ENCODE data around the gene SMCO3.

SMCO3 gene

GRCh38 chr12:14814014-14814413 lies at the start of gene SMCO3:
Gene SMCO3, minus strand, starts transcription at chr12:14814182. Its CDS starts 7,502 bp downstream, at chr12:14806680.
- H3K27ac ChIP-seq (ENCODE audit: low read depth, low read length): no peak within 1 kb of the TSS
- H4K20me1 ChIP-seq (ENCODE audit: low read depth, low read length): no peaks in the 10 kb centered on the region
- no peak within 1 kb of the TSS for H3K9ac ChIP-seq (ENCODE audit: low read length)
- H3K4me2 ChIP-seq (ENCODE audit: low read depth, low read length, poor library complexity, severe bottlenecking): no peak within 1 kb of the TSS
- no peaks in the 10 kb centered on the region for H3F3A ChIP-seq (ENCODE audit: insufficient read depth)
- TF ChIP-seq CTCF (IDR thresholded peaks at IDR 0.05; ENCODE audit: insufficient read depth, low read length, poor library complexity, severe bottlenecking): no peak
- no peak for TF ChIP-seq EZH2phosphoT487 (conservative IDR thresholded peaks at IDR 0.05; ENCODE audit: low read length)
- no peak within 1 kb of the TSS for H3K4me3 ChIP-seq (ENCODE audit: insufficient read depth, low read length, poor library complexity, severe bottlenecking)
- no peaks in the 10 kb centered on the region for H3K9me3 ChIP-seq (ENCODE audit: insufficient read depth, low read length)
- no peak within 1 kb of the TSS for H2AFZ ChIP-seq (ENCODE audit: low read depth, low read length, severe bottlenecking)
- no peaks in the 10 kb centered on the region for H3K36me3 ChIP-seq (ENCODE audit: low read length)
- H3K79me2 ChIP-seq (ENCODE audit: insufficient read depth, low read length): no peaks in the 10 kb centered on the region
- no peaks in the 10 kb centered on the region for H3K9me2 ChIP-seq (replicated peaks; ENCODE audit: insufficient read depth, low read length)
- H3K27me3 ChIP-seq (ENCODE audit: low read length): no peaks in the 10 kb centered on the region

GRCh38 chr12:14860490-14860889 lies 46.5 kb upstream of the SMCO3 start:
- no peaks in the 10 kb centered on the region for H3K9me2 ChIP-seq (replicated peaks; ENCODE audit: insufficient read depth, low read length)
- H2AFZ ChIP-seq (ENCODE audit: low read depth, low read length, severe bottlenecking): no peak overlapping the region
- no peaks in the 10 kb centered on the region for H3K9me3 ChIP-seq (ENCODE audit: insufficient read depth, low read length)
- no peak overlapping the region for H3K9ac ChIP-seq (ENCODE audit: low read length)
- TF ChIP-seq CTCF (IDR thresholded peaks at IDR 0.05; ENCODE audit: insufficient read depth, low read length, poor library complexity, severe bottlenecking) (no peak), EZH2phosphoT487 (conservative IDR thresholded peaks at IDR 0.05; ENCODE audit: low read length) (no peak)
- no peaks in the 10 kb centered on the region for H3F3A ChIP-seq (ENCODE audit: insufficient read depth)
- H3K36me3 ChIP-seq (ENCODE audit: low read length): no peaks in the 10 kb centered on the region
- H4K20me1 ChIP-seq (ENCODE audit: low read depth, low read length): no peaks in the 10 kb centered on the region
- no peaks in the 10 kb centered on the region for H3K79me2 ChIP-seq (ENCODE audit: insufficient read depth, low read length)
- no peak overlapping the region for H3K4me2 ChIP-seq (ENCODE audit: low read depth, low read length, poor library complexity, severe bottlenecking)
- H3K27me3 ChIP-seq (ENCODE audit: low read length): no peaks in the 10 kb centered on the region
- H3K27ac ChIP-seq (ENCODE audit: low read depth, low read length): no peak overlapping the region
- H3K4me3 ChIP-seq (ENCODE audit: insufficient read depth, low read length, poor library complexity, severe bottlenecking): no peak overlapping the region

DNA sequence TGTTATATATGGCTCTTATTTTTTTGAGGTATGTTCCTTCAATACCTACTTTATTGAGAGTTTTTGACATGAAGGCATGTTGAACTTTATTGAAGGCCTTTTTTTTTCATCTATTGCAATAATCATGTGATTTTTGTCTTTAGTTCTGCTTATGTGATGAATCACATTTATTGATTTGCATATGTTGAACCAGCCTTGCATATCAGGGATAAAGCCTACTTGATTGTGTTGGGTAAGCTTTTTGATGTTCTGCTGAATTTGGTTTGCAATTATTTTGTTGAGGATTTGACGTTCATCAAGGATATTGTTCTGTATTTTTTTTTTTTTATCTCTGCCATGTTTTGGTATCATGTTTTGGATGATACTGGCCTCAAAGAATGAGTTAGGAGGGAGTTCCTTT lies 44.5 kb upstream of the SMCO3 start:
- no peak overlapping the region for H3K4me2 ChIP-seq (ENCODE audit: low read depth, low read length, poor library complexity, severe bottlenecking)
- H3F3A ChIP-seq (ENCODE audit: insufficient read depth): no peaks in the 10 kb centered on the region
- no peak overlapping the region for H3K9ac ChIP-seq (ENCODE audit: low read length)
- H3K9me2 ChIP-seq (replicated peaks; ENCODE audit: insufficient read depth, low read length): no peaks in the 10 kb centered on the region
- H4K20me1 ChIP-seq (ENCODE audit: low read depth, low read length): no peaks in the 10 kb centered on the region
- H3K79me2 ChIP-seq (ENCODE audit: insufficient read depth, low read length): no peaks in the 10 kb centered on the region
- no peaks in the 10 kb centered on the region for H3K27me3 ChIP-seq (ENCODE audit: low read length)
- H3K27ac ChIP-seq (ENCODE audit: low read depth, low read length): no peak overlapping the region
- no peak overlapping the region for H2AFZ ChIP-seq (ENCODE audit: low read depth, low read length, severe bottlenecking)
- no peaks in the 10 kb centered on the region for H3K9me3 ChIP-seq (ENCODE audit: insufficient read depth, low read length)
- no peak overlapping the region for H3K4me3 ChIP-seq (ENCODE audit: insufficient read depth, low read length, poor library complexity, severe bottlenecking)
- no peaks in the 10 kb centered on the region for H3K36me3 ChIP-seq (ENCODE audit: low read length)
- no peak for TF ChIP-seq EZH2phosphoT487 (conservative IDR thresholded peaks at IDR 0.05; ENCODE audit: low read length)
- TF ChIP-seq CTCF (IDR thresholded peaks at IDR 0.05; ENCODE audit: insufficient read depth, low read length, poor library complexity, severe bottlenecking): no peak

Data from SU-DHL-6 (cell line).